Stimulated activated CD4-positive, alpha-beta T cell treated with anti-CD3 and anti-CD28 coated beads, Interleukin-12 subunit alpha, Interleukin-12 subunit beta, amount 100 ng/mL, for 4 hours (primary cell): ENCODE results near the gene CEP85.

ENCODE experiments used
- DNase-seq: peaks from one replicate; pipeline ENCODE4 v3.0.0-alpha.2; 2020

Gene CEP85

DNA sequence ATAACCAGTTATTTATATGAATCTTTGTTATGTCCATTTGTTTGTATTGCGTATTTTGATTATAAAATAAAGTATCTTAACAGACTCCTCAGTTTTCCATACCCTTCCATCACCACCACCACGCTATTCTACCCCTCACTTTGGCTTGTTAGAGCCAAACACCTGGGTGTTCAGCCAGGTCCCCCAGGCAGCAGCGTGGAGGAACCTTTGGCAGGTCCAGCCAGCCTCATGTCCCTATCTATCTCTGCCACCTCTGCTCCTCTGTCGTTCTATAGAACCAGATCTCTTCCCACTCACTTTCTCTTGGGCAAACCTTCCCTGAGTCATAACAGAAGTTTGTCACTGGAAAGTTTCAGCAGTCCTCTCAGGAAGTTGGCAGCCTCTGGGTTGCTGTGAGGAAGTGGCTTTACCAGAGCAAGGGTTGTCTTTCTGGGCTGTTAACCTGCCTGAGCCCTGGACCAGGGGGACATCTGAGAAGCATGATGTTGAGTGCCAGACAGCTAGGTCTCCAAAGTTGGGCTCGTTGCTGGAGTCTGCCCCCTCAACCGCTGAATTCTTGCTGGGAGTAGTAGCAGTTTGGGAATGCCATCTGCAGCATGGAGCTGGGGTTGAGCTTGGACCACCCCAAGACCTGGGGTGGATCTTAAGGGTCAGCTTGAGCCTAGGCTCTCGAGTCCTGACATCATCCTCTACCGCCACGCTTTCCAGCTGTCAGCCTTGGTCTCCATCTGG is 44.9 kb downstream of the CEP85 start:
- no peak for DNase-seq

DNA sequence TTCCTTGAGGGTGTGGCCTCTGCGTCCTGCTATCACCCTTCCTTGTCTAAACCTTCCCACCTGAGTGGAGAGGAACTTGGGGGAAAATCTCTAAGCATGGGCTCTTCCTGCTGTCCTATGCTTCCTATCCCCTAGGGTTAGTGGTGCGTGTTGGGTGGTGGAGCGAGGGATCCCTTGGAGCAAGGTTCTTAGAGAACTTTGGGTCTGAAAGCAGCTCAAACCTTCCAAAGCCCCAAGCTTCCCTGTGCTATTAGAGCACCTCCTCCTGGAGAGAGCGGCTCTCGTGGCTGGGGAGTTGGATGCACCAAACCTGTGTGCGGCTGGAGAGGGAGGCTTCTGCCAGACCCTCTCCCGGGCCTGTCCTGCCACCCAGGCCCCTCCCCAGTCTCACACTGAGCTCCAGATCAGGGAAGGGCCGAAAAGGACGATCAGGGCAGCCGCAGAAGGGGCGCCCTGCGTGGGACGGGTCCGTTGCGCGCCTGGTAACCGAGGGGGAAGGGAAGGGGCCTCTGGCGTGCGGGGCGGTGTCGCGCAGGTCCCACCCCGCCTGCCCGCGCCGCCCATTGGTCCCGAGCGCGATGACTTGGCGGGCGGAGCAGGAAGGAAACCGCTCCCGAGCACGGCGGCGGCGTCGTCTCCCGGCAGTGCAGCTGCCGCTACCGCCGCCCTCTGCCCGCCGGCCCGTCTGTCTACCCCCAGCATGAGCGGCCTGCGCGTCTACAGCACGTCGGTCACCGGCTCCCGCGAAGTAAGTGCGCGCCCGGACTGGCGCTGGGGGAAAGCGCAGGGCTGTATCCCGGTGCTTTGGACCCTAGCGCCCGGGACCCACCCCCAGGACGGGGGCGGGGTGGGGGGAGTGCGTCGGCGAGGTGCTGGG is 45.7 kb downstream of the CEP85 start, which contains the start of gene SH3BGRL3:
Gene SH3BGRL3, plus strand, starts transcription at position 631 of the 877 bp plus-strand sequence. Its CDS starts 70 bp downstream, at position 701.
- DNase-seq, result peak; percentile 82

DNA sequence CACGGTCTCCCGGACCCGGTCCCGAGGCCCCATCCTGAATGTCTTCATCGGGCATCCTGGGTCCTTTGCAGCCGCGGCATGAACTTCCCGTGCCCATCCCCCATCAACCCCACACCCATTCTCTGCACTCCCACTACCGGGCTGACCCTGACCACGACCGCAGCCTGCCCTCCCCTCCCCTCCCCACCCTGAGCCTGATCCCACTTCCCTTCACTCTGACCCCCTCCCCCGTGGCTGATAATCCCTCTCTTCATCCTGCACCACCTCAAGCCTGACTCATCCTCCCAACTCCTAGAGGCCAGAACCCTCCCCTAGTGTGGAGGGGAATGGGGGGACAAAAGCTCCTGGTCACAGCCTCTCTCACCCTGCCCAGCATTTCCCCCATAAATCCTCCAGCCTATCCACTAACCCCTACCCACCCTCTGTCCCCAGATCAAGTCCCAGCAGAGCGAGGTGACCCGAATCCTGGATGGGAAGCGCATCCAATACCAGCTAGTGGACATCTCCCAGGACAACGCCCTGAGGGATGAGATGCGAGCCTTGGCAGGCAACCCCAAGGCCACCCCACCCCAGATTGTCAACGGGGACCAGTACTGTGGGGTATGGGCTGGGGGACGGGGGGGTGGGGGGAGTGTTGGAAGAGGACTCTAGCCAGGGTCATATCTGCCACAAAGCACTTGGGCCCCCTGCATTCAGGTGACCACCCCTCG is 46.5 kb downstream of the CEP85 start:
- no peak for DNase-seq

DNA sequence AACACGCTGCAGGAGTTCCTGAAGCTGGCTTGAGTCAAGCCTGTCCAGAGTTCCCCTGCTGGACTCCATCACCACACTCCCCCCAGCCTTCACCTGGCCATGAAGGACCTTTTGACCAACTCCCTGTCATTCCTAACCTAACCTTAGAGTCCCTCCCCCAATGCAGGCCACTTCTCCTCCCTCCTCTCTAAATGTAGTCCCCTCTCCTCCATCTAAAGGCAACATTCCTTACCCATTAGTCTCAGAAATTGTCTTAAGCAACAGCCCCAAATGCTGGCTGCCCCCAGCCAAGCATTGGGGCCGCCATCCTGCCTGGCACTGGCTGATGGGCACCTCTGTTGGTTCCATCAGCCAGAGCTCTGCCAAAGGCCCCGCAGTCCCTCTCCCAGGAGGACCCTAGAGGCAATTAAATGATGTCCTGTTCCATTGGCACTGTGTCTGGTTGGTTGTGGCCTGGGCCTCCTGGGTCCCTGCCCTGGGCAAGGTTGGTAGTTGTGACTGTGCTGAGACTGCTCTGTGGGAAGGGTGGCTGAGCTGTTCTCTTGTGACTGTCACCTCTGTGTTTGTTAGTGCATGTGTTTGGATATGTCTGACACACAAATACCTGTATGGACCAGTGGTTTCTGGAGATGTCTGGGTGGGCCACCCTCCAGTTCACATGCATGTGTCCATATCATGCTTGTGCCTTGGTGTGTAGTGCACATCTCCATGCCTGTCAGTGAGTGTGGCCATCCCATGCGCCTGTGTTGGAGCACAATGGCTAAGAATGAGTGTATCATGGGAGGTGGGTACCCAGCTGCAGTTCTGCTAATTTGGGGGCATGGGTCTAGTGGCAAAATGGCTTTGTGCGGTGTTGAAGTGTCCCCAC is 47.3 kb downstream of the CEP85 start:
- DNase-seq, result no peak

DNA sequence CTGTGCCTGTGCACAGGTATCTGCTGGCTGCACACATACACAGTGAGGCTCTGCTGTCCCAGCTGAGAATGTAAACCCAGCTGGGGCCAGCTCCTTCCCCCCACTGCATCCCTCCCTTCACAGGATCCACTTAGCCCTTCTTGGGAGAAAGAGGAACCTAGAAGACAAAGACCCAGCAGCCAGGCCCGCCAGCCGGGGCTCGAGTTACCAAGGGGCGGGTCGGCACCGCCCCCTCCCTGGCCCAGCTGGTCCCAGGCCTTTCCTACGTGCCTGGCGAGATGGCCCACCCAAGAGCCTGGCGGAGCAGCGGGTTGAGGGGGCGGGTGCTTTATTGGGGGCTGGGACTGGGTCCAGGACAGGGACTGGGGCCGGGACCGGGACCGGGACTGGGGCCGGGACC is 48.0 kb downstream of the CEP85 start:
- no peak for DNase-seq

DNA sequence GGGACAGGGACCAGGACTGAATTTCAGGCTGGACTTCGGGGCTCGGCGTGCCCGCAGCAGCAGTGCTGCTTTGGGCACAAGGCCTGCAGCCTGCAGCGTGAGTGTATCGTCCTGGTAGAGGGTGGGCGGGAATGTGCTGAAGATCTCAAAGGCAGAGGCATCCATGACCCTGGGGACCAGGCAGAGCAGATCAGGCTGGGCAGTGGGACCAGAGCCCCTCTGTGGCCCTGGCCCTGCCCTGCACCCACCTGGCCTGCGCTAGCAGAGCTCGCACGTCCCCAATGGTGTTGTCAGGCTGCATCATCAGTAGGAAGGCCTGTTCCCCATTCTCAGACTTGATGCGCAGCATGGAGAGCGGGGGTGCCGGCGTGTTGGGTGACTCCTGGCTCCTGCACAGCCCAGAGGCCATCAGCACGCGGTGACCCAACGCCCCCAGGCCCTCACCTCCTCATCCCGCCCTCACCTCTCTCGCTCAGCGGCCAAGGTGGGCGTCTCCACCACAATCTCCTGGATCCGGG is 48.5 kb downstream of the CEP85 start:
- no peak for DNase-seq

DNA sequence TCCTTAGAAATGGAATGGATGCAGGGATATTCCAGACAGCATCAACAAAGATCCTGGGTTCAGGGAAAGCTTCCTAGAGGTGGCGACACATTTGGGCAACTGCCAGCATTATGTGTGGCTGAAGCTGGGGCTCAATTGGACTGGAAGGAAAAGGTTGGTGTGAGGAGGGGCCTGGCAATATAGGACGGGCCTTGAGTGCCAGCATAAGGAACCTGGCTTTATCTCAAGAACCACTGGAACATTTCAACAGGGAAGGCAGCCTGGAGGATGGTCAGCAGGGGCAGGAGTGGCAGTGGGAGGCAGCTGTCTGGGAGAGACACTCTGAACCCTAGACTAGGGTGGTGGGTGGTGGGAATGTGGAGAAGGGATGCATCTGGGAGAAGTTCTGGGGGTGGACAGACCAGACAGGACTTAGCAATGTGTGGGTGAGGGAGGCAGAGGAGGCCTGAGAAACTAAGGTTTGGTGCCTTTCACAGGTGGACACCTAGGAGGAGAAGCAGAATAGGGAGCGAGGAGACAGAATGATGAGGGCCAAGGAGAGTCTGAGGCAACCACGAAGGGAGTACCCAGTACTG is 49.4 kb downstream of the CEP85 start:
- no peak for DNase-seq

DNA sequence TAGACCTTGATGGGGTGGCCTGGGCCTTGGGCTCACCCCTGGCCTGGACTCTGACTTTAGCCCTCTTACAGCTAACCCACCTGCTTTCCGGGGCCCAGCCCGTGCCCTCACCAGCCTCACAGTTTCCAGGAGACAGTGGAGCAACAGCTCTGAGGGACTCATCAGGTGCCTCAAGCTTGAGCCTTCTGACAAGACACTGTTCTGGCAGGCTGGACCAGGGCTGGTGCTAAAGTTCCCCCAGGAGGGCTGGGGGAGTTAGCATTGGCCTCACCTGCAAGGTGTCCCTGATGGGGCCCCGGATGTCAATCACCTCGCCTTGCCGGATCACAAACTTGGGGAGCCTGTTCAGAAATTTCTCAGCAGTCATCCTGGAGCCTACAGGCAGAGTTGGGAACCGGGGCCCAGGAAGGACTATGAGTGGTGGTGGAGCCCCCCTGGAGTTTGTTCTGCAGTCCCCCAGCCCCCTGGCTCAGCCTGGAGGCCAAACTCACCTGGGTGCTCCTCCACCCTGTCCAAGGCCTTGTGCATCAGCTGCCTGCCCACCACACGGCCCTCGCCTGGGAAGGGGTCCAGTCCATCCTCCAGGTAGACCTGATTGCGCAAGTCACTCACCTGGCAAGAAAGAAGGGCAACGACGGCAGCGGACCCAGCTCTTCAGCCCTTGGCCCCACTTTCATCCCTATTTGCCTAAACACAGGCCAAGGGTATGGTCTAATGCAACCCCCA is 50.0 kb downstream of the CEP85 start:
- DNase-seq, result no peak

DNA sequence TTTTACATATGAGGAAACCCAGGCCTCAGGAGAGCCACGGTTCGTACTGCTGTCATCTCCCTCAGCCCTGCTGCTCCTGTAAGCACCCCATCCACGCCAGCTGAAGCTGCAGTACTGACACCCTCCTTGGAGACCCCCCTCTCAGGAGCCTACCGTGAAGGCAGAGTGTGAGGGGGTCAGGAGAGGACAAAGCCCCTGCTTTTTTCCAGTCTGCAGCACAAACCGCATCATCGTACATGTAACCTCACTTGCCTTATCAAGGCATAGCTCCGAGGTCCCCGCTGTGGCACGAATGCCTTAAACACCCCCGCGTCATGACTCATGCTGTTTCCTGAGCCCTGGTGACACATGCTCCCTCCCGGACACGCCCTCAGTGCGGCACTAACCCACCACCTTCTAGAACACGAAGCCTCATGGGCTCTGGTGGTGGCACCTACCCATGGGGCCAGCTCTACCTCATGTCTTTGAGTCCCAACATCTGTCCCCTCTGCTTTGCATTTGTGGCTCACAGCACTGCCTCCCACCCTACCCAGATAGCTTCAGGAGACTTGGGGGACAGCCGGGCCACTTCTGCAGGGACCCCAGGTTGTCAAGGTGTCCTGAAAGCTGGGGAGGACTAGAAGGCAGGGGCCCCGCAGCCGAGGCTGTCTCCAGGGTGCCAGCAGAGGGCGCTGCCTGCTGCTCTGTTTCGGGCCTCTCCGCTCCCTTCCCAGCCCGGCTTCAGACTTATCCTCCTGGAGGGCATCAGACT is 50.8 kb downstream of the CEP85 start:
- DNase-seq, result peak; percentile 93

DNA sequence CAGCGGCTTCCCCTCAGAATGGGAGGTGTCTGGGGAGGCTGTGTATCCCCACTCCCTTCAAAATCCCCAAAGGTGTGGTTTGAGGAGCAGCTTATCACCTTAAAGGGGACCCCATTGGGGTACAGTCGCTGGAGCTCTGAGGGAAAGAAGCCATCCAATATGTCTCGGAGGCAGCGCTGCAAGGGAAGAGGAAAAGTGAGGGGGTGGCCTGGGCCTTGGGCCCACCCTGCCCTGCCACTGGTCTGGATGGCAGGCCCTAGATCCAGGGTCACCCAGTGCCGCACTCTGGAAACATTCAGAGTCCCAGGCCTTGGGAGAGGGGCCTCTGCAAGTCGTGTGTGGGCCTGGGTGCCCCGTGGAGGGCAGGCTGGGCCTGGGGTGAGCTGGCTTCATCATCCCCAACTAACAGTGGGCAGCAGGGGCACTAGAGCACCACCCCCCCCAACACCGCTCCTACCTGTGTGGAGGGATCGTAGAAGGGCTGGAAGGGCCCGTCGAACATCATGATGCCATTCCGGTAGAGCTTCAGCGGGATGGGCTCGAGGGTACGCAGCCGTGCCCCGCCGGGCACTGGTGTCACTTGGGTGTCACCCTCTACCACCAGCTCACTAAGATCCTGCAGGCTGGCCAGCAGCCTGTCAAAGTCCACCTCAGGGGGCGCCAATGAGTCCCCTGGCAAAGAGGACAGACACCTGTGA is 51.5 kb downstream of the CEP85 start:
- DNase-seq, result no peak

DNA sequence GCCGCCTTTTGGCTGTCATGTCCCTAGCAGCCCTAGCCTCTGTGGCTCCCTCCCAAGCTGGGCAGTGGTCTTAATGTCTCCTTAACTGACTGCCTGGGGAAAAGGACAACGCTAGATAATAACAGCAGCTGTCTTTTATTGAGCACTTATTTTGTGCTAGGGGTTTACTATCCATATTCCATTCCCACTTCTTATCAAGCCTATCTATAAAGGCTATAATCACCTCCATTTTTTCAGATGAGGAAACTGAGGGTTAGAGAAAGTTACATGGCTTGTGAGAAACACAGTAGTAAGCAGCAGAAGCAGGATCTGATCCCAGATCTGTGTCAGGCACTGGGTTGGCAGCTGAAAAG is 52.0 kb downstream of the CEP85 start:
- DNase-seq, result no peak

DNA sequence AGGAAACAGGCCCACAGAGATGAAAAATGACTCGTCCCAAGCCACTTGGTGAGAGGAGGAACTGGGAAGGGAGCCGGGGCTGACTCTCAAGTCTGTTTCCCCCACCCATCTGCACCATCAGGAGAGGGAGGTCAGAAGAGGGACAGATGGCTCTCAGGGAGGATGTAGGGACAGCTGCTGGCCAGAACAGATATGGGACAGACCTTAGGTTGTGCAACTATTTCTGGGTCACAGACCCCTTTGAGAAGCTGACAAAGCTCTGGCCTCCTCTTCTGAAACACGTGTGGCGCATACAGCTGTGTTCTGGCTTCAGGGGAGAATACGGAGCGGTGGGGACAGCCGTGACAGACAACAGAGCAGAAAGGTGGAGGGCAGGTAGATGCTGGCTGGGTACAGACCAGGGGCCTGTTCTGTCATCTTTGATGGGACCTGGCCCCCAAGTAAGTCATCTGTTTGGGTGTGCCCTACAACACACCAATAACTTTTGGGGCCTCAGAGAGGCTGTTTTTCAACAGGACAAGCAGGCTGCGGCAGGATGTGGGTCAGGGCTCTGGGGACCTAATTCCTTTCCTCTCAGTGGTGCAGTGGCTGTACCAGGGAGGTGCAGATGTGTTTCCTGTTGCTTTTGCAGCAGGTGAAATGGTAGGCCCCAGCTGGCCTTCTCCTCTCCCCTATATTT is 53.2 kb downstream of the CEP85 start:
- no peak for DNase-seq

DNA sequence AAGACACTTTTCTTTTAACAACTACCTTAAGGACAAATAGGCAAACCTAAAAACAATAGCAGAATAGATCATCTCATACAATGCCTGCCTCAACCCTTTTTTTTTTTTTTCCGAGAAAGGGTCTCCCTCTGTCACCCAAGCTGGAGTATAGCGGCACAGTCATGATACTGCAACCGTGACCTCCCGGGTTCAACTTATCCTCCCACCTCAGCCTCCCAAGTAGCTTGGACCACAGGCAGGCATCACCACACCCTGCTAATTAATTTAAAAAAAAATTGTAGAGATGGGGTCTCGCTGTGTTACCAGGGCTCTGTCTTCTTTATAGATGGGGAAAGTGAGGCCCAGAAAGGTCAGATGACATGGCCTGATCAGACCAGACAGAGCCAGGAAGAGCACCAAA is 53.8 kb downstream of the CEP85 start:
- no peak for DNase-seq

DNA sequence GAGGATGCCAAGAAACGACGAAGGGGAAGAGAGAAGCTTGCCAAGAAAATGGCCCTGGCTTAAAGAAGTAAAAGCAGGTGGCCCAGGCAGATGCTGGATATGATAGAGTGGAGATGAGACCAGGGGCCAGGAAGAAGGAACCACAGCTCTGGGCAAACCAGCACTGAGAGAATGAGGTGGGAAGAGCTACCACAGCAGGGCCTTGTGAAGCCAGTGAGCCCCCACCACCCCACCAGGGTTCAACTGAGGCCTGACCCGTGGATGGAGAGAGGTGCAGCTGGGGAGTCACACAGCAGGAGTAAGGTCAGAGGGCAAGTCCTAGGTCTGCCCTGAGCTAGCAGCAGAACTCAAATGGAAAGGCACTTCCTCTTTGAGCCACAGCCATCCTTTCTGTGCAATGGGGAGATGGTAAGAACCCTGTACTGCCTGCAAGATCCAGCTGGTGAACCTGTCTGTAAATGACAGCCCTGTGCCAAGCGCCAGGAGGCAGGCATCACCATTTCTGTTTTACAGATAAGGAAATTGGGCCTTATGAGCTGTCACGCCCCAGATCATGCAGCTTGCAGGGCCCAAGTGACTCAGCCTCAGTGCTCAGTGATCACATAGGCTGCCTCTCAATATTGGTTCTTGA is 54.4 kb downstream of the CEP85 start:
- peak; percentile 61 for DNase-seq

DNA sequence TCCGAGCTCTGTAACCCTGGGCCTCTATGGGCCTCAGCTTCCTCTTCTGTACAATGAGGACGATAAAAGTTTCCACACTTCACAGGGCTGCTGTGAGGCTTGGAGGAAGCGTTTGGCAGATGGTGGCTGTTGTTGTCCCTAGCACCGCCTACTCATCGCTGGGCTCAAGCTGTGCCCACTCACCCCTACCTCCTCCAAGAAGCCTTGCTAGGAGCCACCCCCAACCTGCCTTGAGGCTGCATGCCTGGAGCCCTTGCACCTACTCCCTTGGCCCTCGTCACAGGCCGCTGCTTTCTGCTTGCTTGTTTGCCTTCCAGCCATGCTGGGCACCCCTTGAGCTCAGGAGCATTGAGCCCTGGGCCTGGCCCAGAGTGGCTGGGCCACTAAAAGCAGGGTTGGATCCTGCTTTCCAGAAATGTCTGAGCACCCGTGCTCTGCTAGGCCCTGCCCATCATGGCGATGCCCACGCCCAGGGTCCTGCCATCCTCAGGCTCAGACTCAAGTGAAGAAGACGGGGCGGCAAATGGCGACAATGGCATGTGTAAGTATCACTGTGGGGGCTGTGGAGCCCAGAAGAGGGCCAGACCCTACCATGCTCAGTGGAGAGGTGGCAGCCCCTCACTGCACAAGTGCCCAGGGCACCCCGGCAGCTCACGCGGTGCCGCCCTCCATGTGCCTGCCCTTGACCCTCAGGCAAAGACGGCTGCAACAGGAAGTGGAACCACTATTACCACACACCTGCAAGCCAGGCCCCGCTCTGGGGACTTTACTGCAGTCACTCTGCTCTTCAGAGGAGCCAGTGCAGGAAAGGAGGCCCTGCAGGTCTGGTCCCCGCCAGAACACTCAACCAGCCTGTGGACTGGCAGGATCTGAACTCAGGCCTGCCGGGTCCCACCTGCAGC is 55.4 kb downstream of the CEP85 start:
- DNase-seq, result no peak

DNA sequence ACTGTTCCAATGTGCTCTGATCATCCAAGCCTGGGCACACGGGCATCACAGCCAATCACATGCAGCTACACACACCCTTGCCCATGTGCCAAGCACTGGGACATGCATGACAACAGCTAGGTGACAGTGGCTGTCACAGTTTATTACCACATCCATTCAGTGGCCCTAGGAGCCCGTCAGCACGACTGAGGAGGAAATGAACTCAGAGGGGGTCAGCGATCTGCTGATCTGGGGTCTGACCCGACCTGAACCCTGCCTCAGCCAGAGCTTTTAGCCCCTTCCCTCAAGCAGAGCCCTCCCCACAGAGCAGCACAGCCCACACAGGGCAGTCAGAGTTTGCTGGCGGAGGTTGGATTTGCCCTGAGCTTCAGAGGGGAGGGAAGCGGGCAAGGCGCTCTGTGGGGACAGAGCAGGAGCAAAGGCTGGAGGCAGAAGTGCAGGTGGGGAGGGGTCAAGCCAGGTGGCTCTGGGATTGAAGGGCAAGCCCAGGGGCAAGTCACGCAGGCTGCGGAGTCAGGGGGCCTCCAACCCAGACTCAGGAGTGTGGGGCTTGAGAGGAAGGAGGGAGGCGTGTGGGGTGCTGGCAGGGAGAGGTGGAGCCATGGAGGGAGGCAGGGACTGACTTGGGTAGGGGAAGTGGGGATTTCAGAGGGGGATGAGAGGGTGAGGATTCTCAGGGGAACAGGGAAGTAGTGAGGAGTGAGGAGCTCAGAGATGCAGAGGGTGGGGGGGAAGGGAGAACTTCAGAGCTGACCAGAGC is 56.3 kb downstream of the CEP85 start:
- DNase-seq, result no peak

DNA sequence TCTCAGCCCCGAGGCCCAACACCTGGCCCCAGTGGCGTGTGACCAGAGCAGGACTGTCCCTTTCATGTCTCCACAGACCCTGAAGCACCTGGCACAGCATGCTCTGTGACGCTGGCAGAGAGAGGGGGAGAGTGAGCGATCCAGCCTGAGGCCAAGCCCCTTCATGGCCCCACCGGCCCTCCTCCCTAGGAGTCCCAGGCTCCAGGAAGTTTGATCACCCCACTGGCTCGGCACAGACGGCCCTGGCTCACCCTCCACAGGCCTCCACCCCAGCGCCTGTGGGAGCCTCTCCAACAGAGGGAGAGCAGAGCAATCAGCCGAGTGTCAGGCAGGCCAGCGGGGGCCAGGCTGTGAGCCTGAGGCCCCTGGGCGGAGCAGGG is 56.9 kb downstream of the CEP85 start:
- no peak for DNase-seq
